HepG2 (cell line): Measurements from ENCODE around the gene DRC7. TPM values are rescaled to one million over a fixed set of nuclear protein-coding genes. Genes with fewer than 3 reads are reported as not detected.
A peak's percentile ranks its signal among the peaks of the same experiment; 100 is the strongest.

ENCODE experiments used
- FOXA1 ChIP-seq, 2 experiments: fragments of 450-650 bp in 1 of 2; sonication (generic) in 1 of 2; formaldehyde crosslinking in 1 of 2; IDR thresholded peaks; 2 replicates each; pipeline versions ENCODE4 v1.4.0 to v1.6.1; 2016 to 2020; ENCODE audit warnings: missing genetic modification reagents in 1 of 2
- GTF2F1 ChIP-seq: fragments of 150-350 bp; IDR thresholded peaks from 2 replicates; pipeline ENCODE4 v1.6.1; 2014; ENCODE audit warnings: low read length
- HDAC6 ChIP-seq: fragments of 200-600 bp; sonication (generic); IDR thresholded peaks from 2 replicates; pipeline ENCODE4 v1.7.0; 2017; ENCODE audit warnings: mild to moderate bottlenecking, antibody characterized with exemption, low read length, low read depth
- JARID2 ChIP-seq: sonication (generic); formaldehyde crosslinking; IDR thresholded peaks from 2 replicates; pipeline ENCODE4 v1.8.1; 2023; ENCODE audit warnings: missing genetic modification reagents, inconsistent platforms; ENCODE audit not compliant: insufficient replicate concordance
- KAT7 ChIP-seq: IDR thresholded peaks from 2 replicates; pipeline ENCODE4 v1.6.1; 2018; ENCODE audit warnings: borderline replicate concordance, missing compliant biosample characterization
- NR2C2 ChIP-seq: sonication (generic); formaldehyde crosslinking; IDR thresholded peaks from 2 replicates; pipeline ENCODE4 v1.4.0; 2020; ENCODE audit warnings: missing genetic modification reagents, mild to moderate bottlenecking, moderate library complexity, borderline replicate concordance
- POLR2AphosphoS5 ChIP-seq: IDR thresholded peaks from 2 replicates; pipeline ENCODE4 v1.6.1; 2012; ENCODE audit warnings: low read depth, low read length
- RBM39 ChIP-seq: fragments of 200-400 bp; formaldehyde crosslinking; IDR thresholded peaks from one replicate; pipeline ENCODE4 v1.6.1; 2018; ENCODE audit warnings: antibody characterized with exemption, mild to moderate bottlenecking, low read depth, low read length; ENCODE audit not compliant: poor library complexity, severe bottlenecking
- SNAPC2 ChIP-seq: sonication (generic); formaldehyde crosslinking; IDR thresholded peaks from 2 replicates; pipeline ENCODE4 v1.8.1; 2022; ENCODE audit warnings: mild to moderate bottlenecking, missing genetic modification reagents
- ZMYM3 ChIP-seq: sonication (generic); formaldehyde crosslinking; IDR thresholded peaks from 2 replicates; pipeline ENCODE4 v1.5.1; 2020; ENCODE audit warnings: mild to moderate bottlenecking, missing genetic modification reagents
- ZNF101 ChIP-seq: sonication (generic); formaldehyde crosslinking; IDR thresholded peaks from 2 replicates; pipeline ENCODE4 v1.4.0; 2020; ENCODE audit warnings: mild to moderate bottlenecking, low read depth, missing genetic modification reagents, borderline replicate concordance
- ZNF12 ChIP-seq: sonication (generic); formaldehyde crosslinking; IDR thresholded peaks from 2 replicates; pipeline ENCODE4 v1.5.0; 2020; ENCODE audit warnings: missing genetic modification reagents
- ZNF460 ChIP-seq: sonication (generic); formaldehyde crosslinking; IDR thresholded peaks from 2 replicates; pipeline ENCODE4 v1.5.1; 2020; ENCODE audit warnings: missing genetic modification reagents, mild to moderate bottlenecking, borderline replicate concordance
- ZNF83 ChIP-seq: sonication (generic); formaldehyde crosslinking; IDR thresholded peaks from 2 replicates; pipeline ENCODE4 v1.4.0; 2020; ENCODE audit warnings: missing genetic modification reagents, mild to moderate bottlenecking, borderline replicate concordance
- polyA plus RNA-seq, 8 experiments: library from polyadenylated mRNA; depleted of rRNA in 3 of 8; stranded (reverse) in 7 of 8; unstranded in 1 of 8; fragments of >200 nt; fragmentation: Illumina TruSeq in 4 of 8; extraction: Trizol in 4 of 8; gene quantifications; 2 replicates each; pipeline versions ENCODE4 v1.2.1 to v1.2.3, GENCODE V29; 2011 to 2016; ENCODE audit warnings: low read depth in 4 of 8, missing spikeins in 1 of 8, mixed read lengths in 1 of 8; ENCODE audit not compliant: insufficient read depth in 1 of 8
- total RNA-seq, 5 experiments: library from RNA; depleted of rRNA; stranded (reverse); fragments of >200 nt; fragmentation: Illumina TruSeq; extraction: Trizol; gene quantifications; 2 replicates each; pipeline ENCODE4 v1.2.3, GENCODE V29; 2016; ENCODE audit warnings: low read depth in 1 of 5
- TF ChIP-seq, protein P1 (sequence below): sonication (generic); formaldehyde crosslinking; IDR thresholded peaks from 2 replicates; pipeline ENCODE4 v1.4.0; 2020; ENCODE audit warnings: missing genetic modification reagents
- TF ChIP-seq, protein P2 (sequence below): sonication (generic); formaldehyde crosslinking; IDR thresholded peaks from 2 replicates; pipeline ENCODE4 v1.5.1; 2020; ENCODE audit warnings: missing genetic modification reagents, mild to moderate bottlenecking, borderline replicate concordance
- TF ChIP-seq, protein P3 (sequence below): sonication (generic); formaldehyde crosslinking; conservative IDR thresholded peaks from 2 replicates; pipeline ENCODE4 v1.4.0; 2020; ENCODE audit warnings: missing genetic modification reagents
- TF ChIP-seq, protein P4 (sequence below): sonication (generic); formaldehyde crosslinking; IDR thresholded peaks from 2 replicates; pipeline ENCODE4 v1.8.1; 2022; ENCODE audit warnings: mild to moderate bottlenecking, missing genetic modification reagents
- TF ChIP-seq, protein P5 (sequence below): sonication (generic); formaldehyde crosslinking; IDR thresholded peaks from 2 replicates; pipeline ENCODE4 v1.5.0; 2020; ENCODE audit warnings: missing genetic modification reagents, mild to moderate bottlenecking, borderline replicate concordance
- TF ChIP-seq, protein P6 (sequence below): sonication (generic); formaldehyde crosslinking; IDR thresholded peaks from 2 replicates; pipeline ENCODE4 v1.5.0; 2020; ENCODE audit warnings: missing genetic modification reagents, mild to moderate bottlenecking, borderline replicate concordance

The DRC7 gene
- total and polyA plus RNA-seq, 2 of the 13 experiments (the other 11 are each of a cell fraction or from before 2014, with no cell fraction given) = 2.7 to 3.4 TPM

DNA sequence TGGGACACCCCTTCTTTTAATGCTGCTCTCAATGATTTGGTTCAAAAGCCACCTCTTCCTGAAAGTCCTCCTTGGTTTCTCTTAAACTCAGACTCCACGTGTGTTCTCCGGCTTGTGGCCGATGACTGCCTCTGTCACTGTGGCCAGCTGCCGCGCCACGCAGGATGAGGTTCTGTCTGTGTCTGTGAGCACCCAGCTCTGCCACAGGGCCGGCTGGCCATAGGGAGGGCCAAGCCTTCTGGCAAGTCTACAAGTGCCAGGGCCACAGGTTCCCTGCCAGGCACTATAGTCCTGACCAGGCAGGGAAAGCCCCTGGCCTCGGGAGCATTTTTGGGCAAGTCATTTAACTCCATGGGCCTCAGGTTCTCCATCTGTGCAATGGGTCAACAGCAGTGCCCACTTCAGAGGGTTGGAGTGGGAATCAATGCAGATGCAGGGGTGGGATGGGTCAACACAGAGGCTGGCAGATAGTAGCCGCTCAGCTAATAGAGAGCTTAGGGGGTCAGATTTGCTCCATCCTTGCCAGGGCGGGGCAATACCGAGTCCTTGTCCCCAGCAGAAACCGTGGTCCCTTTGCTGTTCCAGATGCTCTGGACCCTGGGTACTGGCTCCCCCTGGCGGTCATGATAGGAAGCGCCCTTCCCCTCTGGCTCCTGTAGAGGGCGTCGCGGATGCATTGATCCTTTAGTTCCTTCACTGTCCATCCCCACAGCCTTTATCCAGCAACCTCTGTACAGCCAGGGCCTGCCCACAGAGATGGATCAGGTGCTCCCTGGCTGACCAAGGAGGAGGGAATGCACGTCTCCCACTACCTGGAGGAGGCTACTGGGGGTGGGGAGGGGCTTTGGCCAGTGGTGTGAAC lies 45.8 kb upstream of the DRC7 start (continued):
- TF ChIP-seq, protein P1, sequence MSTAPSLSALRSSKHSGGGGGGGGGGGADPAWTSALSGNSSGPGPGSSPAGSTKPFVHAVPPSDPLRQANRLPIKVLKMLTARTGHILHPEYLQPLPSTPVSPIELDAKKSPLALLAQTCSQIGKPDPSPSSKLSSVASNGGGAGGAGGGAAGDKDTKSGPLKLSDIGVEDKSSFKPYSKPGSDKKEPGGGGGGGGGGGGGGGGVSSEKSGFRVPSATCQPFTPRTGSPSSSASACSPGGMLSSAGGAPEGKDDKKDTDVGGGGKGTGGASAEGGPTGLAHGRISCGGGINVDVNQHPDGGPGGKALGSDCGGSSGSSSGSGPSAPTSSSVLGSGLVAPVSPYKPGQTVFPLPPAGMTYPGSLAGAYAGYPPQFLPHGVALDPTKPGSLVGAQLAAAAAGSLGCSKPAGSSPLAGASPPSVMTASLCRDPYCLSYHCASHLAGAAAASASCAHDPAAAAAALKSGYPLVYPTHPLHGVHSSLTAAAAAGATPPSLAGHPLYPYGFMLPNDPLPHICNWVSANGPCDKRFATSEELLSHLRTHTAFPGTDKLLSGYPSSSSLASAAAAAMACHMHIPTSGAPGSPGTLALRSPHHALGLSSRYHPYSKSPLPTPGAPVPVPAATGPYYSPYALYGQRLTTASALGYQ (CRISPR knock-in tag) = 0 out of 2 replicates have a peak, but pooled peaks have one; percentile 46
- no peak for TF ChIP-seq RBM39
- TF ChIP-seq ZNF101 (CRISPR knock-in tag) = no peak
- no peak for TF ChIP-seq GTF2F1
- TF ChIP-seq, protein P2, sequence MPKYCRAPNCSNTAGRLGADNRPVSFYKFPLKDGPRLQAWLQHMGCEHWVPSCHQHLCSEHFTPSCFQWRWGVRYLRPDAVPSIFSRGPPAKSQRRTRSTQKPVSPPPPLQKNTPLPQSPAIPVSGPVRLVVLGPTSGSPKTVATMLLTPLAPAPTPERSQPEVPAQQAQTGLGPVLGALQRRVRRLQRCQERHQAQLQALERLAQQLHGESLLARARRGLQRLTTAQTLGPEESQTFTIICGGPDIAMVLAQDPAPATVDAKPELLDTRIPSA (CRISPR knock-in tag) = no peak
- peak; percentile 67; the same call in 1 of the 2 replicates for TF ChIP-seq ZMYM3 (CRISPR knock-in tag)
- peak; percentile 49; the same call in 1 of the 2 replicates for TF ChIP-seq ZNF12
- TF ChIP-seq, protein P3, sequence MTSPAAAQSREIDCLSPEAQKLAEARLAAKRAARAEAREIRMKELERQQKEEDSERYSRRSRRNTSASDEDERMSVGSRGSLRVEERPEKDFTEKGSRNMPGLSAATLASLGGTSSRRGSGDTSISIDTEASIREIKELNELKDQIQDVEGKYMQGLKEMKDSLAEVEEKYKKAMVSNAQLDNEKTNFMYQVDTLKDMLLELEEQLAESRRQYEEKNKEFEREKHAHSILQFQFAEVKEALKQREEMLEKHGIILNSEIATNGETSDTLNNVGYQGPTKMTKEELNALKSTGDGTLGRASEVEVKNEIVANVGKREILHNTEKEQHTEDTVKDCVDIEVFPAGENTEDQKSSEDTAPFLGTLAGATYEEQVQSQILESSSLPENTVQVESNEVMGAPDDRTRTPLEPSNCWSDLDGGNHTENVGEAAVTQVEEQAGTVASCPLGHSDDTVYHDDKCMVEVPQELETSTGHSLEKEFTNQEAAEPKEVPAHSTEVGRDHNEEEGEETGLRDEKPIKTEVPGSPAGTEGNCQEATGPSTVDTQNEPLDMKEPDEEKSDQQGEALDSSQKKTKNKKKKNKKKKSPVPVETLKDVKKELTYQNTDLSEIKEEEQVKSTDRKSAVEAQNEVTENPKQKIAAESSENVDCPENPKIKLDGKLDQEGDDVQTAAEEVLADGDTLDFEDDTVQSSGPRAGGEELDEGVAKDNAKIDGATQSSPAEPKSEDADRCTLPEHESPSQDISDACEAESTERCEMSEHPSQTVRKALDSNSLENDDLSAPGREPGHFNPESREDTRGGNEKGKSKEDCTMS = no peak
- TF ChIP-seq, protein P4, sequence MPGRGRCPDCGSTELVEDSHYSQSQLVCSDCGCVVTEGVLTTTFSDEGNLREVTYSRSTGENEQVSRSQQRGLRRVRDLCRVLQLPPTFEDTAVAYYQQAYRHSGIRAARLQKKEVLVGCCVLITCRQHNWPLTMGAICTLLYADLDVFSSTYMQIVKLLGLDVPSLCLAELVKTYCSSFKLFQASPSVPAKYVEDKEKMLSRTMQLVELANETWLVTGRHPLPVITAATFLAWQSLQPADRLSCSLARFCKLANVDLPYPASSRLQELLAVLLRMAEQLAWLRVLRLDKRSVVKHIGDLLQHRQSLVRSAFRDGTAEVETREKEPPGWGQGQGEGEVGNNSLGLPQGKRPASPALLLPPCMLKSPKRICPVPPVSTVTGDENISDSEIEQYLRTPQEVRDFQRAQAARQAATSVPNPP (CRISPR knock-in tag) = no peak
- no peak for TF ChIP-seq FOXA1 (IDR thresholded peaks at IDR 0.05)
- TF ChIP-seq FOXA1 (CRISPR knock-in tag; IDR thresholded peaks at IDR 0.05) = peak; percentile 13; the same call in 1 of the 2 replicates
- TF ChIP-seq NR2C2 = no peak
- no peak for TF ChIP-seq POLR2AphosphoS5
- TF ChIP-seq ZNF83 (CRISPR knock-in tag) = no peak
- TF ChIP-seq HDAC6 = no peak
- TF ChIP-seq ZNF460 (CRISPR knock-in tag) = no peak
- TF ChIP-seq, protein P5, sequence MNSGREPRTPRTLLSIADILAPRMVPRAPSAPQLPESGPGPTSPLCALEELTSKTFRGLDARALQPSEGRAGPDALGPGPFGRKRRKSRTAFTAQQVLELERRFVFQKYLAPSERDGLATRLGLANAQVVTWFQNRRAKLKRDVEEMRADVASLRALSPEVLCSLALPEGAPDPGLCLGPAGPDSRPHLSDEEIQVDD (CRISPR knock-in tag) = no peak
- TF ChIP-seq, protein P6, sequence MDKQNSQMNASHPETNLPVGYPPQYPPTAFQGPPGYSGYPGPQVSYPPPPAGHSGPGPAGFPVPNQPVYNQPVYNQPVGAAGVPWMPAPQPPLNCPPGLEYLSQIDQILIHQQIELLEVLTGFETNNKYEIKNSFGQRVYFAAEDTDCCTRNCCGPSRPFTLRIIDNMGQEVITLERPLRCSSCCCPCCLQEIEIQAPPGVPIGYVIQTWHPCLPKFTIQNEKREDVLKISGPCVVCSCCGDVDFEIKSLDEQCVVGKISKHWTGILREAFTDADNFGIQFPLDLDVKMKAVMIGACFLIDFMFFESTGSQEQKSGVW (CRISPR knock-in tag) = no peak
- TF ChIP-seq JARID2 (CRISPR knock-in tag) = peak; percentile 80
- TF ChIP-seq KAT7 = peak; percentile 63; the same call in 1 of the 2 replicates
- TF ChIP-seq SNAPC2 = 0 out of 2 replicates have a peak, but pooled peaks have one; percentile 44
